ENCODE results near the gene DENND5B.

Gene DENND5B

GRCh38 chr12:31353750-31354708 lies 236.9 kb downstream of the DENND5B start:
- in situ Hi-C loops (cut with HindIII; ENCODE audit: low sequenced_read_pairs), result no loop called here

GRCh38 chr12:31346267-31346666 lies 244.7 kb downstream of the DENND5B start:
- in situ Hi-C loops (cut with HindIII; ENCODE audit: low sequenced_read_pairs), result no loop called here

DNA sequence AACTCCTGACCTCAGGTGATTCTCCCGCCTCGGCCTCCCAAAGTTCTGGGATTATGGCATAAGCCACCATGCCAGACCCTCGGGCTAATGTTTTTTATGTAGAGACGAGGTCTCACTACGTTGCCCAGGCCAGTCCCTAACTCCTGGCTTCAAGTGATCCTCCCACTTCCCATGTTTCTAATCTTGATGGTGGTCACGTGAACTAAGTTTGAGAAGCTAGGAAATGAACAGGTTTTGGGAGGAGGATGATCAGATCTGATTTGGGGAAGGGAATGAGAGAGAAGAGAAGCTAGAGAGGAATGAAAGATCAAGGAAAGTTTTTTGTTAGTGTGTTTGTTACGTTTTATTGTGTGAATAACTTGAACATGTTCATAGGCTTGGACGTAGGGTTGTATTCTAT lies 247.8 kb downstream of the DENND5B start:
- in situ Hi-C loops (cut with HindIII; ENCODE audit: low sequenced_read_pairs), result no loop called here

- in situ Hi-C loops (cut with HindIII; ENCODE audit: low sequenced_read_pairs), result no loop called here
These were observed 248.7 kb downstream of the DENND5B start for GRCh38 chr12:31342286-31342685.

- in situ Hi-C loops (cut with HindIII; ENCODE audit: low sequenced_read_pairs), result loop anchor here (5.0 kb wide), 1 partner anchor 67 kb away; no protein-coding TSS in a partner anchor
These were observed 250.9 kb downstream of the DENND5B start for GRCh38 chr12:31339831-31340622.

GRCh38 chr12:31337952-31338351 lies 253.0 kb downstream of the DENND5B start:
- in situ Hi-C loops (cut with HindIII; ENCODE audit: low sequenced_read_pairs), result loop anchor here (5.0 kb wide), 1 partner anchor 69 kb away; no protein-coding TSS in a partner anchor

All from endothelial cell of hepatic sinusoid (primary cell).